PFSK-1 (cell line): ENCODE data around the gene HGF.

Source experiments
- FOXP2 ChIP-seq: optimal IDR thresholded peaks from 2 replicates; pipeline ENCODE3; 2011; ENCODE audit warnings: borderline replicate concordance, control low read depth, inconsistent platforms; ENCODE audit not compliant: insufficient read depth; ENCODE audit errors: extremely low read length, extremely low read depth
- POLR2AphosphoS5 ChIP-seq: IDR thresholded peaks from 2 replicates; pipeline ENCODE4 v1.6.1; 2012; ENCODE audit warnings: low read depth, mild to moderate bottlenecking, control low read depth, low read length, moderate library complexity
- REST ChIP-seq, 2 experiments: IDR thresholded peaks; 2 replicates each; pipeline versions ENCODE4 v1.6.1 to v1.8.0; 2011 to 2012; ENCODE audit warnings: low read depth in 2 of 2, low read length in 2 of 2, control low read depth in 1 of 2, inconsistent platforms in 1 of 2, mild to moderate bottlenecking in 1 of 2, moderate library complexity in 1 of 2; ENCODE audit not compliant: insufficient read depth in 1 of 2
- SIN3A ChIP-seq: IDR thresholded peaks from 2 replicates; pipeline ENCODE4 v1.6.1; 2012; ENCODE audit warnings: mild to moderate bottlenecking, low read length, moderate library complexity, borderline replicate concordance; ENCODE audit not compliant: insufficient read depth
- TAF1 ChIP-seq: IDR thresholded peaks from 2 replicates; pipeline ENCODE4 v1.6.1; 2012; ENCODE audit warnings: low read length, control low read depth, borderline replicate concordance; ENCODE audit not compliant: insufficient read depth

The HGF gene

GRCh38 chr7:81688622-81689411 is 81.0 kb downstream of the HGF start:
- TF ChIP-seq POLR2AphosphoS5 (no peak), TAF1 (no peak), SIN3A (no peak), REST (IDR thresholded peaks at IDR 0.05; ENCODE audit: insufficient read depth in 1 of 2, low read depth in 2 of 2, low read length in 2 of 2) (no peak), FOXP2 (no peak)

DNA sequence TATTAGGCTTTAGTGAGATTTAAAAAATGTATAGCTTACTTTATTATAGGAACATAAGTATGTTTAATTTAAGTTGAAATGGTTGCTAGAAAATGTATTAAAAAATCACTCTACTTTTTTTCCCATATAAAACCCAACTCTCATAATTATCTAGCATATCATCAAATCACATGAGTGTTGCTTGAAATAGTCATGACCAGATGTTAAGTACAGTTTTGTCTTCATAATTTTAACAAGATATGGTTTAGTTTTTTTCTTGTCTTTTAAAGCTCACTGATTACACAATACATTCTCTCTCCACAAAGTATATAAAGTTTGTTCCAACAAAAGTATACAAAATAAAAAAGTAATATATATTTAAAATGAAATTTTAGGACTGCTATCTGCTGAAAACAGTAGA is 82.8 kb downstream of the HGF start:
- no peak for TF ChIP-seq SIN3A
- TF ChIP-seq REST (IDR thresholded peaks at IDR 0.05; ENCODE audit: insufficient read depth in 1 of 2, low read depth in 2 of 2, low read length in 2 of 2) = no peak
- TF ChIP-seq POLR2AphosphoS5 = no peak
- TF ChIP-seq FOXP2 = no peak

- TF ChIP-seq SIN3A (0 out of 2 replicates have a peak, but pooled peaks have one; percentile 6), TAF1 (no peak)
These were observed 84.5 kb downstream of the HGF start for GRCh38 chr7:81685270-81685868.

DNA sequence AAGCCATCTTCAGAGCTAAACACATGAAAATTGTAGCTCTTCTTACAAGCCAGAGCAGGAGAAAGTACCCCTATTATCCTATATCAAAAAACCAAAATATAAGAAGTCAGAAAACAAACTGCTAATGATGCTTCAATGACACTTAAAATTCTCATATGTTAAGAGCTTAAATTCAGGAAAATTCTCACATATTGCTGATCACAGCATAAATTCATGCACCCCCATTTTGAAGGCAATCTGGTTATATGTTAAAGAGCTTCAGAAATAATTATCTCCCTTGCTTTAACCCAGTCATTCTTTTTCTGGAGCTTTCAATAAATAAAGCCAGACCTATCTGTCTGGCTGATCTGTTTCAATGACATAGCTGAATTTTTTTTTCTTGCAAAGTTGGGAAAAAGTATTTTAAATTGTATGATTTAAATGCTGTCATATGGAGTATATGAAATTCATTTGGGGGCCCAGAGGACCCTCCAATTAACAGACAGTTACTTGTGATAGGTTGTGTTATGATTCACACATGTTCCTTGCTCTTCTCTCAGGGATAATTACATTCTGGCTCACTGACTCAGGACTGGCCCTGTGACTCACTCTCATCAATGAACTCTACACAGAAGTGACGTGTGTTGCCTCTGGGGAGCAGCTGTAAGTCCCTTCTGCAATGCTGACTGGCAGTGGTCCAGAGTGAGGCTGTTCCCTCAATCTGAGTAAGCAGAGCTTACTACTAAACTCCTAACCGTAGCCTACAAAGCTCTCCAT is 85.2 kb downstream of the HGF start:
- peak; percentile 71 for TF ChIP-seq POLR2AphosphoS5
- peak; percentile 45; the same call in 1 of the 2 replicates for TF ChIP-seq TAF1
- peak; percentile 98 for TF ChIP-seq FOXP2
- TF ChIP-seq SIN3A = peak; percentile 95; the same call in 1 of the 2 replicates
- peak in 1 of 2 experiments; percentile 73; a peak in 1 of 4 replicates for TF ChIP-seq REST (IDR thresholded peaks at IDR 0.05; ENCODE audit: insufficient read depth in 1 of 2, low read depth in 2 of 2, low read length in 2 of 2)

- TF ChIP-seq REST (IDR thresholded peaks at IDR 0.05; ENCODE audit: insufficient read depth in 1 of 2, low read depth in 2 of 2, low read length in 2 of 2) = no peak
- TF ChIP-seq POLR2AphosphoS5 = no peak
- TF ChIP-seq TAF1 = no peak
- no peak for TF ChIP-seq SIN3A
- TF ChIP-seq FOXP2 = no peak
These were observed 85.8 kb downstream of the HGF start for GRCh38 chr7:81684033-81684432.
